HG03045 (cell line): Measurements from ENCODE around the gene NTHL1.

Source experiments
- ATAC-seq: cut with Tn5 transposase; IDR thresholded peaks from one replicate; pipeline ENCODE4 v1.9.1; 2021; ENCODE audit warnings: mild to moderate bottlenecking, moderate library complexity; ENCODE audit not compliant: unreplicated experiment

Gene NTHL1

DNA sequence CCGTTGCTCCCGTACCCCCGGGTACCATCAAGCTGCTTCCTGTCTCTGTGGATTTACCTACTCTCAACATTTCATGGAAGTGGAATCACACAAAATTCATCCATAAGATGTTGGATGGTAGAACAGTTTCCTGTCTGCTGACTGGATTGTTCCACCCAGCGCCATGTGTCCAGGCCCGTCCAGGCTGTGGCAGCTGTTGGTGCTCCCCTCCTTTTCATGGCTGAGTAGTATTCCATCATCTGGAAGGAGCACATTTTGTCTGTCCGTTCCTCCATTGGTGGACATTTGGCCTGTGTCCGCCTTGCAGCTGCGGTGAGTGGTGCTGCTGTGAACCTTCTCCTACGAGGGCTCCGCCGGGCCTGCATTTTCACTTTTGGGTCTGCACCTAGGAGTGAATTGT, 18.5 kb upstream of the NTHL1 start:
- ATAC-seq: no peak

GRCh38 chr16:2064368-2064945, 16.8 kb upstream of the NTHL1 start:
- ATAC-seq: no peak

DNA sequence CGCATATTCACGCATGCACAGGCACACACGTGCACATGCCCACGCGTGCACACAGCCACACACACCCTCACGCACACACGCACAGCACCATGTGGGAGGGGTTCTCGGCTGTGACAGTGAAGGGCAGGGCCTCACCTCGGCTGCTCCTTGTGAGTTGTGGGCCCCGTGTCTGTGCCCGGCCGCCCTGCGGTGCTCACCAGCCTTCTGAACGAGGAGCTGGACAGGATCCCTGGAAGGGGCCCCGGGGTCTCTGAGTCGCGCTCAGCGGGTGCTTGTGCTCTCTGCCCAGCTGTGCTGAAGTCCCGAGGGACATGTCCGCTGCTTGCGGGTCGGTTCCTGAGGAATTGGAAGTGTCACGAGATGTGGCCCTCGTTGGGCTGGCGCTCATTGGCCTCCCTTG, 16.2 kb upstream of the NTHL1 start:
- no peak for ATAC-seq

- ATAC-seq: no peak
Measured at GRCh38 chr16:2062801-2063200, 15.2 kb upstream of the NTHL1 start.

DNA sequence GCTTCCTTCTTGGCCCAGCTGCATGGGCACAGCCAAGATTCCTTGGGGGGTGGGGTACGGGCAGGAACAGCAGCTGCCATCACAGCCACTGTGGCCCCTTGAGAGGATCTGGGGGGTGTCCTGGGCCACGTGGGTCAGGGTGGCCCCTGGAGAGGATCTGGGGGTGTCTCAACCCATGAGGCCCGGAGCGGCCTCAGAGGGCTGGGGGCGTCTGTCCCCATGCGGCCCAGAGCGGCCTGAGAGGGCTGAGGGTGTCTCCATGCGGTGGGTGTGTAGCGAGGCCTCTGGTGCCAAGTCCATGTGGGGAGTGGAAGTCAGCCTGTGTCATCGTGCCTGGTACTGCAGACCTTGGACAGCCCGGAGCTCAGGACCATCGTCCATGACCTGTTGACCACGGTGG, 13.9 kb upstream of the NTHL1 start:
- ATAC-seq: no peak

DNA sequence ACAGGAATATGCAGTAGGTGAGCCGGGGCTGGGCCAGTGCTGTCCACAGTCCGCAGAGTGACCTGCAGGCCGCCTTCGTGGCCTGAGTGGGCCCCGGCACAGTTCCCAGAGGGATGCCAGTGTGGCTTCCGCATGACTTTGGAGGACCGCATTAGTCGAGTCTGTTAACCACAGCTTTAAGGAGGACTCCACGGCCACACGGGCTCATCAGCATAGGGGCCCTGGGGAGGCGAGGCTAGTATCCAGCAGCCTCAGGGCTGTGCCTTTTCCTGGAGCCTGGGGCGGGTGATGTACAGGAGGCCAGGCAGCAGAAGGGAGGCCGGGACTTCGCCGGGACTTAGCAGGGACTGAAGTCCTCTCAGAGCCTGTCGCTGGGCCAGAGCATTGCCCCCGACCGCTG, 13.4 kb upstream of the NTHL1 start:
- no peak for ATAC-seq

- ATAC-seq: no peak
Measured at GRCh38 chr16:2060346-2060745, 12.7 kb upstream of the NTHL1 start.

GRCh38 chr16:2058872-2059271, 11.2 kb upstream of the NTHL1 start:
- ATAC-seq: no peak

DNA sequence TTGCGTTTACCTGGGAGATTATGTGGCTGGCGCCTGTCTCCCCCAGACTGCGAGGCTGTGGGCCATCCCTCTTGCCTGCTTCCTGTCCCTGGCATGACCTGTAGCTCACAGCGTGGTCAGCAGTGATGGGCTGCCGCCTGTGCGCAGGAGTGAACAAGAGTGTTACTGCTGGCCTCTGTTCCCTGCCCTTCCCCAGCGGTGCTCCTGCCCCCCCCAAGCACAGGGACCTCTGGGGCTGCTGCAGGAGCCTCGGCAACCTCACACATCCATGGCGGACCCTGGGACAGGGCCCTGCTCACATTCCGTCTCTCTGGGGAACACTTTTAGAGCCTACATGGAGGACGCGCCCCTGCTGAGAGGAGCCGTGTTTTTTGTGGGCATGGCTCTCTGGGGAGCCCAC, 10.8 kb upstream of the NTHL1 start:
- no peak for ATAC-seq

DNA sequence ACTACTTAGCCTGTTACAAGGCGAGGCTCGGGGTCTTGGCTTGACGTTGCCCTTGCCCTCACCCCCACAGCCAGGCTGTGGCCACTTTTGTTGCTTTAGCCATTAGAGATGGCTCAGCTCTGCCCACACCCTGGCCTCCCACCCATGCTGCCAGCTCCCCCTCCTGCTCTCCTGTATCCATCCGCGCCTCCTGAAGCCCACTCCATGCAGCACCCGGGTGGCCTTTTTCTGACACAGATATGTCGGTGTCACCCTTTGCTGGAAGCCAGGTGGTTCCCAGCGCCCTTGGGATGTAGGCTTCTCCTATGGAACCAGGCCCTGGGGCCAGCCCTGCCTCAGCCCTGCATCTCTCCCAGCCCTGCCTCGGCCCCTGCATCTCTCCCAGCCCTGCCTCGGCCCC, 9.8 kb upstream of the NTHL1 start:
- ATAC-seq: no peak

GRCh38 chr16:2056681-2057407, 9.2 kb upstream of the NTHL1 start:
- no peak for ATAC-seq

DNA sequence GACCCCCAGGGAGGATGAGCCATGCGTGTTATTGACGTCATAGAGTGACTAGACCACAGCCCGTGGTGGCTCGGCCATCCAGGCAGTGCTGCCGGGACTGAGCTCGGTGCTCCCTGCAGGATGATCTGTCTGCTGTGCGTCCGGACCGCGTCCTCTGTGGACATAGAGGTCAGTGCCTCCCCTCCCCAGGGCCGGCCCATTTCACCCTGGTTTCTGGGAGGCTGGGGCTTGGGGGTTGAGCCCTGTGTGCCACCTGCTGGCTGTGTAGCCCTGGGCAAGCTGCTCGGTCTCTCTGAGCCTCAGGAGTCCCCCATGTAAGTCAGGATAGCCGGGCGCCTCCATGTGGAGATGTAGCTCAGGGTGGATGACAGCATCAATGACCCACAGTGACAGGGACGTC, 8.4 kb upstream of the NTHL1 start:
- no peak for ATAC-seq

DNA sequence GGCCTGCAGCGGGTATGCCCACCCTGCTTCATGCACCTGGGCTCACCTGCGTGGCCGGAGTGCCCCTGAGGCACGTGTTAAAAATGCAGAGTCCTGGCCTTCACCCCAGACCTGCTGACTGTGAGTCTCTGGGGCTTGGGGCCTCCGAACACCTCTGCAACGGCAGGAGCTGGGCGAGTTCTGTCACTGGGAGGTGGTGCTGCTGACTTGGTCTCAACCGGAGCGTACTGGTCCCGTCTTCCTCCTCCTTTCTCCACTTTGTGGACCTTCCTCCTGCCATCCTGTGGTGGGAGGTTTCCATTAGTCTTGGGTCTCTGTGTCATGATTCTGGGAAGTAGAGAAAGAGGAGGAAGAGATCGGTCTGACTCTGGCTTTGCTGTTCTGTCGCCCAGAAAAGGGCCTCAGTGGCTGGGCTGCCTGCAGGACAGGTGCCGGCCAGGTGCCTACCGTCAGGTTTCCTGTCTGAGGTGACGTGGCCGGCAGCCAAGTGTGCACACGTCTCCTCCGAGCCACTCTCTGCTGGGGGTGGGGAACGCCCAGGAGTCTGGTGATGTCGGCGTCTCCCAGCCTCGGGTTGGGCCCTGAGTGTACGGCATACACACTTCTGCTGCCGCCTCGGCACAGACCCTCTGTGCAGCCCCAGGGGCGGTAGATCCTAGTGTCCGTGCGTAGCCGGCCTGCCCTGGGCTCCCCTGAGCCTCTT, 7.1 kb upstream of the NTHL1 start:
- ATAC-seq: no peak

- ATAC-seq: no peak
Measured at GRCh38 chr16:2053897-2054296, 6.3 kb upstream of the NTHL1 start.

DNA sequence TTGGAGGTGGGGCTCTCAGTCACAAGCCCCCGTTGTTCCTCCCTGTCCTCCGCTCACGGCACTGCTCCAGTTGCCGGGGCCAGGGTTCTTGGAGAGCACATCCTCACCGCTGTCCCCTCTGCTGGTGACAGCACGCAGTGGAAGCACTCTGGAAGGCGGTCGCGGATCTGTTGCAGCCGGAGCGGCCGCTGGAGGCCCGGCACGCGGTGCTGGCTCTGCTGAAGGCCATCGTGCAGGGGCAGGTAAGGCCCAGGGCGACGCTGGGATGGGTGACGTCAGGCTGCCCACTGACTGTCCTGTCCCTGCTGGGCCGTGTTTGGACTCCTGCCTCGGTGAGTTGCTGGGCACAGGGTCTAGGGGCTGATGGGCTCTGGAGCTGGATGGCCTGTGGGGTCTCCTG, 5.6 kb upstream of the NTHL1 start:
- no peak for ATAC-seq

GRCh38 chr16:2048116-2048543, 496 bp upstream of the NTHL1 start:
- ATAC-seq: peak; percentile 1

GRCh38 chr16:2046893-2047329, 723 bp downstream of the NTHL1 start:
- no peak for ATAC-seq

GRCh38 chr16:2045965-2046892, 1.4 kb downstream of the NTHL1 start:
- no peak for ATAC-seq

- ATAC-seq: no peak
Measured at GRCh38 chr16:2044541-2044940, 3.1 kb downstream of the NTHL1 start.

- ATAC-seq: no peak
Measured at GRCh38 chr16:2043667-2044451, 3.8 kb downstream of the NTHL1 start.
